Stimulated activated CD4-positive, alpha-beta T cell treated with anti-CD3 and anti-CD28 coated beads, Interleukin-15, amount 100 ng/mL, for 1 hour (primary cell): ENCODE results near the gene NSMCE3.

Source experiments
- DNase-seq, 2 donors: peaks; one replicate each; pipeline ENCODE4 v3.0.0-alpha.2; 2020; ENCODE audit warnings: low read depth in 1 of 2, low spot score in 1 of 2

Gene NSMCE3

DNA sequence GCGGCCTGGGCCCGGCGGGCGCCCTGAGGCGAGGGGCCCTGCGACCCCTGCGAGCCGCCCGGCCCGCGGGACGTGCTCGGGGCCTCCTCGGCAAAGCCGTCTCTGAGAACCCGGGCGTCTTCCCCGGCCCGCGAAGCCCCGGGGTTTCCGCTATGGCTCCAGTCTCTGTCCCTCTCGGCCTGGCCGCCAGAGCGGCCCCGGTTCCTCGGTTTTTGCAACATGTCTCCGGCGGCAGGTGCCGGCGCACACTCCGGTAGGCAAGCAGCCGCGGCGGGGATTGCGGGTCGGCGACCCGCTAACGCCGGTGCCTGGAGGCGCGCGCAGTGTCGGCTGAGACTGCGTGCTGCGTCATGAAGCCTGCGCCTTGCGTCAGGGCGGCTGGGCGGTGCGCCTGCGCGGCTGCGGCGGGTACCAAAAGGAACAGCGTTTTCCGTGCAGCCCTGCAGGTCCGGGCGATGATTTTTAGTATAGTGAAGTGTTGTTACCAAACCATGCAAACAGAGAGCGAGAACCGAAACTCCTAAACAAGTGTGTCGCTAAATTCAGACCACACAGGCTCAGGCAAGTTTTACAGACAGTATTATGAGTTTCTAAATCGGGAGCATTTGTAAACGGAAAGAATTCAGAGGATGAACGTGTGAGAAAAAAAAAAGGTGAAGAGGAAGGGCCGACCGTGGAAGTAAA is at the start of gene NSMCE3:
TSS of gene NSMCE3 (minus strand) at position 338 of the 684 bp plus-strand sequence. CDS start at position 221, 117 bp downstream.
- DNase-seq = peak; percentile 76 to 85

- no peak for DNase-seq
These were observed 46.8 kb upstream of the NSMCE3 start for GRCh38 chr15:29316422-29316821.

- DNase-seq = no peak
These were observed 42.8 kb upstream of the NSMCE3 start for GRCh38 chr15:29312387-29312786.

DNA sequence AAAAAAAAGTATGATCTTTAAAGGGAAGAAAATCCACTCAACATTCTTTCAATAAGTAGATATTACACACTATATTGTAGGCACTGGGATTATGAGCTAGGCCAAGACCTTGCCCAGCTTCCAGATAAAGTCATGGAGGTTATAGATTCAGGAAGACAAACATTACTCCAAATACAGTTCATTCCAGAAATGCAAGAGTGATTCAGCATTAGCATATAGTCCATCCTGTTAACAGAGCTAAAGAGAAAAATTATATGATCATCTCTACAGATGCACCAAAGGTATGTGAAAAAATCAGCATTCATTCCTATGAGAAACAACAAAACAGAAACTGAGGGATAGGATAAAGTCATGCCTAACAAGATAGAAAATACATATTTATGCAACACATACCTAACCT is 42.1 kb upstream of the NSMCE3 start:
- no peak for DNase-seq

DNA sequence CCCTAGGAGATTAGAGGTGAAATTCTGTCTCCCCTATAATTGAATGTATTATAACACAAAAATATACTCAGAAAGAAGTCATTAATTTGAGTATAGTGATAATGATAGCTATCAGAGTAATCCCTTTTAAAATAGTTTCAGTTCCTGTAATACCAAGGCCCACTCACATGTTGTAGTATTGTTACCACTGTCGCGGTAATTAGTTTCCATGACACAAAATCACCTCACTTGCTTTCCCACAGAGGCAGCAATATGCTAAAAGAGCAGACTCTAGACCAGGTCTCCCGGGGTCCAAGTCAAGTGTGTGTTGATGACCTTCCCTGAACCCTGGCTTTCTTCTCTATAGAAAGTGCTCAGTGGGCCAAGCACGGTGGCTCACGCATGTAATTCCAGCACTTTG is 39.5 kb upstream of the NSMCE3 start:
- no peak for DNase-seq

DNA sequence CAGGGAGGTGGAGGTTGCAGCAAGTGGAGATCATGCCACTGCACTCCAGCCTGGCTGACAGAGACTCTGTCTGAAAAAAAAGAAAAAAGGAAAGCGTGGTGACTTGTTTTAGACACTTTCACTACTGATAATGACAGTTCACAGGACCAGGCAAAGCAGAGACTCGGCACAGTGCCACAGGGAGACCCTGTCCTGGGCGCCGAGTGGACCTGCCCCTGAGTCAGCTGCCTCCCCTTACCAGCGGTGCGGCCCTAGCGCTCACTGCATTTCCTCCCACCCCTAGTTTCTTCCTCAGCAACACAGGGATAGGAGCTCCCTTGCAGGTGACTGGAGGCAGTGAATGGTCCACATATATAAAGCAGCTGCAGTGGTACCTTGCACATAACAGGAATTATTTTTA is 38.7 kb upstream of the NSMCE3 start:
- DNase-seq = no peak

DNA sequence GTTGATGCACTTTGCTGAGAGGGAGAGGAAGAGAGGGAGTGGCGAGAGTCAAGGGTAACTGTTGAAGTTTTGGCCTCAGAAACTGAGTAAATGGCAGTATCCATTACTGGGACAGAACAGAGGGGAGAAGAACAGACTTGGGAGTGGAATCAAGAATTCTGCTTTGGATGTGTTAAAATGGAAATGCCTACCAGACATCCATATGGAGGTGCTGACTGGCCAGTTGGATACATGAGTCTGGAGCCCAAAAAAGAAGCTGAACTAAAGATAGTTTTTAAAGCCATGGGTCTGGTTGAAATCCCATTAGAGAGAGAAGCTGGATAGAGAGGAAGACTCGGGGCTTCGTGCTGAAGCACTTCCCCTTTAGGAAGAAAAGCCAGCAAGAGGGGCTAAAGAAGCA is 35.9 kb upstream of the NSMCE3 start:
- no peak for DNase-seq

- no peak for DNase-seq
These were observed 33.2 kb upstream of the NSMCE3 start for GRCh38 chr15:29302871-29303270.

DNA sequence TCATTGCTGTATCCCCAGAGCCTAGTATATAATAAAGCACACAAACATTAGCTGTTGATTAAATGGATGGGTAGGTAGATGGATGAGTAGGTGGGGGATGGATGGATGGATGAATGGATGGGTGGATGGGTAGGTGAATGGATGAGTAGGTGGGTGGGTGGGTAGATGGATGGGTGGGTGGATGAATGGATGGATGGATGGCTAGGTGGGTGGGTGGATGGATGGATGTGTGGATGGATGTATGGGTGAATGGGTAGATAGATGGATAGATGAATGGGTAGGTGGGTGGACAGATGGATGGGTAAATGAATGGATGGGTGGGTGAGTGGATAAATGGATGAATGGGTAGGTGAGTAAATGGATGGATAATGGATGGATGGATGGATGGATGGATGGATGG is 30.2 kb upstream of the NSMCE3 start:
- DNase-seq = no peak

GRCh38 chr15:29299331-29299730 is 29.7 kb upstream of the NSMCE3 start:
- DNase-seq = no peak

DNA sequence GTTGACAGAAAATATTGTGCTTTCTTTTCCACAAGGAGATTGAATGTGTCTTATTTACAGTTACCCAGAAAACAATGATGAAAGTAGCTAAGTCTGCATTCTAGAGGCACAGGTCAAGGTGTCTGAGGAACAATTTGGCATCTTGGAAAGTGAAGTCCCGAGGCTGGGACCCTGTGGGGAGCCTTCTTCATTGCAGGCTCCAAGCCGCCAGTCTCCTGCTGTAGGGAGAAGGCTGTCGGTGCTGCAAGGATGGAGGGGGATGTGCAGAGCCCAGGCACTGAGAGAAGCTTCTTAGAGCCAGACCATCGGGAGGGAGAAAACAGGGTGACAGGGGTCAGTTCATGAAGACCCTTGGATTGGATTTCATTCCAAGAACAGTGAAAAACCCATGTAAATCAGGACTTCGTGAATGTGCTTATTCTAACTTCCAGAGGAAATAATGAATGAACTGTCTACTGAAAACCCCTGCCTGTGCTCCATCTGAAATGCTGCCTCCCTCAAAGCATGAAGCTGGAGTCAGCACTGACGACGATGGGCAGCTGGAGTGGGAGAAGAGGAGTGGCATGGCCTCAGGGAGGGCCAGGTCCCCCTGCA is 25.2 kb upstream of the NSMCE3 start:
- DNase-seq = no peak

- DNase-seq = no peak
These were observed 21.6 kb upstream of the NSMCE3 start for GRCh38 chr15:29291067-29291845.

DNA sequence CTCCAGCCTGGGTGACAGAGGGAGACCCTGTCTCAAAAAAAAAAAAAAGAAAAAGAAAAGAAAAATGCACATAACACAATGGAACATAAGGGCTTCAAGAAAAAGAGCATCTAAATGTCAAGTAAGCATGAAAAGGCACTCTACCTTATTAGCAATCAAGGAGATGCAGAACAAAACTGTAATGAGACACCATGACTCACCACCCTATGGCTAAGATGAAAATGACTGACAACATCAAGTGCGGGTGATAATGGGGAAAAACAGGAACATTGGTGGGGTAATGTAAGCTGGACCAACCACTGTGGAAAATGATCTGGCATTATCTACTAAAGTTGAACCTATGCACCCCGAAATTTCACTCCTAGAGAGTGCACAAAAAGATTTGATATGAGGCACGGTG is 19.6 kb upstream of the NSMCE3 start:
- DNase-seq = no peak

DNA sequence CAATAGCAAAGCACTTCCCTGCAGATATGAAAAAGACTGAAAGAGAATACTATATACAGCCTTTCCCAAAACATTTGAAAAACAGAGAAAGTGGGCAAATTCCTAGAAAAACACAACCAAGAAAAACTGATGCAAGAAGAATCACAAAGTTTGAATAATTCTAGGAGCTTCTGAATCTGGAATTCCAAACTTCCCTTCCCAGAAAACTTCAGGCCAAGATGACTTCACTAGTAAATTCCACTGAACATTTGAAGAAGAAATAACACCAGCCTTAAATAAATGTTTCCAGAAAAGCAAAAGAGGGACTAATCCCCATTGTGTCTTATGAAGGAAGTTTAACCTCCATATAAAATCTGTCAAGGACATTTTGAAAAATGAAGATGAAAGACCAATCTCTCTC is 15.8 kb upstream of the NSMCE3 start:
- DNase-seq = no peak

DNA sequence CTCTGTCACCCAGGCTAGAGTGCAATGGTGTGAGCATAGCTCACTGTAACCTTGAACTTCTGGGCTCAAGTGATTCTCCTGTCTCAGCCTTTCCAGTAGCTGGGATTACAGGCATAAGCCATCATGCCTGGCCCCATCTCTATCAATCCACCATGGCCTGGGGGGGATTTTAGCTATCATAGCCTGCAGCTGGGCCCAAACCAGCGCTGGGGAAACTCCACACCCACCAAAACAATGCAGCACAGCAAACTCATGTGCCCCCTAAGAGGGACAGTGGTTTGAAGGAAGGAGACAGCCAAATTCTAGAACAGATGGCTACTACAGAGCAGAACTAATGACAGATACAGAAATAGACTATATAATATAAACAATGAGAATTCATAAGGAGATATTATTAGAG is 13.8 kb upstream of the NSMCE3 start:
- no peak for DNase-seq

DNA sequence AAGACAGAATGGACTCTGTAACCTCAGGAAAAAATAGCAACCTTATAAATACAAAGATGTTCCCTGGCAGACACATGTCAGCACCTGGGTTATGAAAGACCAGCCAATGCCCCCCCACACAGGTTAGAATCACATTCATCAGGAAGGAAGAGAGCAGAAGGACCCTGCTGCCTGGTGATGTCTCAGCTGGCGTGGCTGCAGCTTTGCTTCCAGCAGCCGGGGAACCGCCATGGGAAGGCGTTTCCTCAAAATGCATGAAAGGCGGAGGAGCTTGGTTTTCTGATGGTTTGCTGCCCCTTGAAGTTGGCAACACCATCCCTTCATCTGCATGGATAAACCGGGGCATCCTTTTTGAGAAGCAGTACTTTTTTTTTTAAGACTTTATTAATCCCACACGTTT is 10.9 kb upstream of the NSMCE3 start:
- no peak for DNase-seq

- no peak for DNase-seq
These were observed 8.9 kb upstream of the NSMCE3 start for GRCh38 chr15:29278436-29279105.

DNA sequence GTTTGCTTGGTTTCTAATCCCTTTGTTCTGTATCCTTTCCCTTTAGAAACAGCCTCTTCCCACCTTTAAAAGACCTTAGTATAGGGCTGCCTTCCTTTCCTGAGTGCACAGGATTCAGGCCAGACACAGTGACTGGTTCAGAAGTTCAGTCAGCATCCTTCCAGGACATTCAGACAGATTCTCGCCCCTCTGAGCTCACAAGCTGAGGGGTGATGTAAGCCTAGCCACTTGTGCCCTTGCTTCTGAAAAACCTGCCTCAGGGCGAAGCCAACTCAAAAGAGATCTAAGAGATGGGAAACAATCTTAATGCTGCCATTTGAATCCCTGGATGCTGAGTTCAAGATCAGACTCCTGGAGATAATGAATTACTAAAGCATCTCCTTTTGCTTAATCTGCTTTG is 6.7 kb upstream of the NSMCE3 start:
- DNase-seq = no peak

- DNase-seq = no peak
These were observed 6.2 kb upstream of the NSMCE3 start for GRCh38 chr15:29275855-29276254.

DNA sequence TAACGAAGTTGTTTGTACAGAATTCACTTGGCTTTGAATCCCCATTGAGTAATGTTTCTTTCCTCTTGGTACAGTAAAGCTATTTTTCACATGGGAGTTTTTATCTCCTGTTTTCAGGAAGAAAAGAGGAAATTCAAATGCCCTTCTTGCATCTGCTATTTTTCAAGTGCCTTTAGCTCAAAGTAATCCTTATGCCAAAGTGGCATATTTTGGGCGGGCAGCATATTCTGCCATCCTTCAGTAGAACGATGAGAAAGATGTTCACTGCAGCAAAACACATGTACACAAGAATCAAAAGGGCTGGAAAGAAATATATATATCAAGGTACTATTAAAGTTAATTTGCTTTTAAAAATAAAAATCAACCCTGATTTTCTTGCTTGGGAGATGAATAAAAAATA is 5.3 kb upstream of the NSMCE3 start:
- DNase-seq = no peak

- DNase-seq = no peak
These were observed 2.6 kb upstream of the NSMCE3 start for GRCh38 chr15:29272219-29272618.

DNA sequence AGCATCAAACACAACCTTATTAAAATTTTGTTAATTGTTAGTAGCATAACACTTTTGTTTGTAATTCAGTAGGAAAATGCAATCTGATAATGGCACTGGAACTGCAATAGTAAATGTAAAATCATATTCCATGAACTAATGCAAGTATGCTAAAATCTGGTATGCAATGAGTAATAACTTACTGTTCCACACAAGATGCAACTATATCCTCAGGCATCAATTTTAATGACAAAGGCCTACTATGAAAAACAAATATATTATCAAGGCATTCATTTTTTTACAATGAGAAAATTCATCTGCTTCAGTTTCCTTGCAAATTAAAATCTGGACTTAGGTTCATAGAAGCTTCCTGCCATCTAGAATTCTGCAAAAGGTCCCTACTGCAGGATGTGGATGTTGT is 1.4 kb upstream of the NSMCE3 start:
- DNase-seq = no peak
